Stimulated activated CD8-positive, alpha-beta memory T cell treated with anti-CD3 and anti-CD28 coated beads, Interleukin-7, amount 100 ng/mL, for 24 hours (primary cell): ENCODE measurements around the gene GNG10.
A peak's percentile ranks its signal among the peaks of the same experiment; 100 is the strongest.
"Not testable (repeated sequence)": the region's sequence is repeated elsewhere in the genome, so short reads cannot be mapped to it uniquely, and the experiment has no call there.

ENCODE experiments used
- DNase-seq: peaks from one replicate; pipeline ENCODE4 v3.0.0-alpha.2; 2020; ENCODE audit warnings: low read depth

The GNG10 gene

GRCh38 chr9:111661150-111661801, at the start of gene GNG10:
GNG10 (plus strand) TSS chr9:111661605; CDS start chr9:111661635, 30 bp downstream.
- DNase-seq = peak; percentile 37

- no peak for DNase-seq
Measured at GRCh38 chr9:111613436-111614040, 47.9 kb upstream of the GNG10 start.

GRCh38 chr9:111615928-111616327, 45.5 kb upstream of the GNG10 start:
- DNase-seq = no peak

GRCh38 chr9:111617349-111617748, 44.1 kb upstream of the GNG10 start:
- DNase-seq = not testable (repeated sequence)

GRCh38 chr9:111621895-111622480, 39.4 kb upstream of the GNG10 start:
- no peak for DNase-seq

- no peak for DNase-seq
Measured at GRCh38 chr9:111622626-111623025, 38.8 kb upstream of the GNG10 start.

- DNase-seq = no peak
Measured at GRCh38 chr9:111627260-111627963, 34.0 kb upstream of the GNG10 start.

GRCh38 chr9:111628411-111628810, 33.0 kb upstream of the GNG10 start:
- no peak for DNase-seq

GRCh38 chr9:111630182-111630963, 31.0 kb upstream of the GNG10 start:
- DNase-seq = no peak

- no peak for DNase-seq
Measured at GRCh38 chr9:111630964-111631213, 30.5 kb upstream of the GNG10 start.

- peak; percentile 90 for DNase-seq
Measured at GRCh38 chr9:111631214-111631971, 30.0 kb upstream of the GNG10 start, which contains the start of gene DNAJC25. DNAJC25 (plus strand) TSS chr9:111631334; CDS start chr9:111631408, 74 bp downstream.

- DNase-seq = no peak
Measured at GRCh38 chr9:111632060-111632459, 29.3 kb upstream of the GNG10 start.

- DNase-seq = no peak
Measured at GRCh38 chr9:111632695-111633388, 28.6 kb upstream of the GNG10 start.

- DNase-seq = no peak
Measured at GRCh38 chr9:111633389-111633736, 28.0 kb upstream of the GNG10 start.

GRCh38 chr9:111634860-111635259, 26.5 kb upstream of the GNG10 start:
- no peak for DNase-seq

- DNase-seq = no peak
Measured at GRCh38 chr9:111637421-111637950, 23.9 kb upstream of the GNG10 start.

GRCh38 chr9:111644195-111644772, 17.1 kb upstream of the GNG10 start:
- no peak for DNase-seq

- DNase-seq = no peak
Measured at GRCh38 chr9:111645806-111646205, 15.6 kb upstream of the GNG10 start.

GRCh38 chr9:111646417-111646816, 15.0 kb upstream of the GNG10 start:
- DNase-seq = no peak

GRCh38 chr9:111648066-111648465, 13.3 kb upstream of the GNG10 start:
- no peak for DNase-seq
